ENCODE data around the gene TRIM66. TPM values are rescaled to one million over a fixed set of nuclear protein-coding genes. Genes with fewer than 3 reads are reported as not detected.

TRIM66 gene
- total RNA-seq, 2 experiments from 2014 or later: 4.4 to 19.0 TPM

GRCh38 chr11:8694137-8694536 lies 11.7 kb upstream of the TRIM66 start:
- BruUV-seq (replicated peaks): no TSS peak
- no peak for DNase-seq (ENCODE audit: low spot score)
- no peak overlapping the region for H3K4me3 ChIP-seq (ENCODE audit: low read depth, low read length, poor library complexity, severe bottlenecking)
- H3K27ac ChIP-seq (ENCODE audit: low read depth, low read length, poor library complexity, severe bottlenecking): no peak overlapping the region
- H3K36me3 ChIP-seq (ENCODE audit: insufficient read depth, low read length): peaks cover 83% of the 10 kb centered on the region
- no peaks in the 10 kb centered on the region for H3K9me3 ChIP-seq (ENCODE audit: low read length)
- H3K9me2 ChIP-seq (ENCODE audit: insufficient read depth, low read length): no peaks in the 10 kb centered on the region
- ChIA-PET CTCF (ENCODE audit: unreplicated experiment) (no interaction called here), POLR2A (interaction anchor here (0.7 kb wide), 1 partner anchor 510 kb away, joined by 3 read pairs; no protein-coding TSS in a partner anchor)
- H3K4me2 ChIP-seq (ENCODE audit: low read length): no peak overlapping the region
- H2AFZ ChIP-seq (ENCODE audit: low read length): no peak overlapping the region
- TF ChIP-seq EZH2phosphoT487 (IDR thresholded peaks at IDR 0.05; ENCODE audit: borderline replicate concordance, low read depth, low read length) (no peak), CTCF (conservative IDR thresholded peaks at IDR 0.05; ENCODE audit: low read length) (no peak)
- intact Hi-C loops (cut with micrococcal nuclease; ENCODE audit: unreplicated experiment): no loop called here
- H3K4me1 ChIP-seq (ENCODE audit: insufficient read depth, low read length, poor library complexity, severe bottlenecking): peaks cover 14% of the 10 kb centered on the region
- 0 out of 2 replicates have a peak, but pooled peaks cover 3% of the 10 kb centered on the region for H4K20me1 ChIP-seq (ENCODE audit: insufficient read depth, low read length)
- peaks cover 26% of the 10 kb centered on the region; the same call in 1 of the 2 replicates for H3K79me2 ChIP-seq (ENCODE audit: insufficient read depth, low read depth, low read length)

GRCh38 chr11:8693555-8693954 lies 11.1 kb upstream of the TRIM66 start:
- H3K36me3 ChIP-seq (ENCODE audit: insufficient read depth, low read length): peaks cover 84% of the 10 kb centered on the region
- no peak overlapping the region for H3K4me2 ChIP-seq (ENCODE audit: low read length)
- H3K4me3 ChIP-seq (ENCODE audit: low read depth, low read length, poor library complexity, severe bottlenecking): no peak overlapping the region
- no peak overlapping the region for H3K27ac ChIP-seq (ENCODE audit: low read depth, low read length, poor library complexity, severe bottlenecking)
- intact Hi-C loops (cut with micrococcal nuclease; ENCODE audit: unreplicated experiment): no loop called here
- CTCF ChIA-PET (ENCODE audit: unreplicated experiment): no interaction called here
- 0 out of 2 replicates have a peak, but pooled peaks cover 3% of the 10 kb centered on the region for H4K20me1 ChIP-seq (ENCODE audit: insufficient read depth, low read length)
- peaks cover 15% of the 10 kb centered on the region for H3K4me1 ChIP-seq (ENCODE audit: insufficient read depth, low read length, poor library complexity, severe bottlenecking)
- H3K9me3 ChIP-seq (ENCODE audit: low read length): no peaks in the 10 kb centered on the region
- H3K9me2 ChIP-seq (ENCODE audit: insufficient read depth, low read length): no peaks in the 10 kb centered on the region
- peaks cover 26% of the 10 kb centered on the region; the same call in 1 of the 2 replicates for H3K79me2 ChIP-seq (ENCODE audit: insufficient read depth, low read depth, low read length)
- TF ChIP-seq EZH2phosphoT487 (IDR thresholded peaks at IDR 0.05; ENCODE audit: borderline replicate concordance, low read depth, low read length): no peak
- TF ChIP-seq CTCF (conservative IDR thresholded peaks at IDR 0.05; ENCODE audit: low read length): no peak
- BruUV-seq (replicated peaks): no TSS peak
- POLR2A ChIA-PET: interaction anchor here (0.7 kb wide), 1 partner anchor 511 kb away, joined by 3 read pairs; no protein-coding TSS in a partner anchor
- DNase-seq (ENCODE audit: low spot score): no peak
- H2AFZ ChIP-seq (ENCODE audit: low read length): no peak overlapping the region

GRCh38 chr11:8693010-8693551 lies 10.6 kb upstream of the TRIM66 start:
- peaks cover 20% of the 10 kb centered on the region for H3K4me1 ChIP-seq (ENCODE audit: insufficient read depth, low read length, poor library complexity, severe bottlenecking)
- H3K27ac ChIP-seq (ENCODE audit: low read depth, low read length, poor library complexity, severe bottlenecking): no peak overlapping the region
- H3K9me2 ChIP-seq (ENCODE audit: insufficient read depth, low read length): no peaks in the 10 kb centered on the region
- BruUV-seq (replicated peaks): no TSS peak
- TF ChIP-seq EZH2phosphoT487 (IDR thresholded peaks at IDR 0.05; ENCODE audit: borderline replicate concordance, low read depth, low read length) (no peak), CTCF (conservative IDR thresholded peaks at IDR 0.05; ENCODE audit: low read length) (no peak)
- no peak overlapping the region for H2AFZ ChIP-seq (ENCODE audit: low read length)
- intact Hi-C loops (cut with micrococcal nuclease; ENCODE audit: unreplicated experiment): no loop called here
- no peak overlapping the region for H3K4me2 ChIP-seq (ENCODE audit: low read length)
- peaks cover 26% of the 10 kb centered on the region; the same call in 1 of the 2 replicates for H3K79me2 ChIP-seq (ENCODE audit: insufficient read depth, low read depth, low read length)
- CTCF ChIA-PET (ENCODE audit: unreplicated experiment): no interaction called here
- no peak overlapping the region for H3K4me3 ChIP-seq (ENCODE audit: low read depth, low read length, poor library complexity, severe bottlenecking)
- no peaks in the 10 kb centered on the region for H3K9me3 ChIP-seq (ENCODE audit: low read length)
- no peak for DNase-seq (ENCODE audit: low spot score)
- H4K20me1 ChIP-seq (ENCODE audit: insufficient read depth, low read length): 0 out of 2 replicates have a peak, but pooled peaks cover 3% of the 10 kb centered on the region
- H3K36me3 ChIP-seq (ENCODE audit: insufficient read depth, low read length): peaks cover 85% of the 10 kb centered on the region
- POLR2A ChIA-PET: no interaction called here
